NCI-H2171 treated with DMSO at 0.1 percent for 48 hours (cell line): ENCODE measurements around the gene MAP2K7.
A peak's percentile ranks its signal among the peaks of the same experiment; 100 is the strongest.
"Not testable (repeated sequence)": the region's sequence is repeated elsewhere in the genome, so short reads cannot be mapped to it uniquely, and the experiment has no call there.

Source experiments
- DNase-seq: peaks from one replicate; lab custom pipeline; 2025; lab: John Stamatoyannopoulos, UW

MAP2K7 gene

GRCh38 chr19:7919610-7920518 is 16.2 kb downstream of the MAP2K7 start, which contains the start of gene SNAPC2:
Gene SNAPC2, plus strand, starts transcription at chr19:7920338. Its CDS starts 29 bp downstream, at chr19:7920367.
- DNase-seq, result peak; percentile 93

- DNase-seq, result peak; percentile 96
Measured at GRCh38 chr19:7920519-7921301, 17.0 kb downstream of the MAP2K7 start.

- DNase-seq, result no peak
Measured at GRCh38 chr19:7921302-7921966, 17.8 kb downstream of the MAP2K7 start.

- DNase-seq, result no peak
Measured at GRCh38 chr19:7921967-7922835, 18.5 kb downstream of the MAP2K7 start.

- no peak for DNase-seq
Measured at GRCh38 chr19:7922836-7923195, 19.1 kb downstream of the MAP2K7 start.

GRCh38 chr19:7923295-7924191 is 19.9 kb downstream of the MAP2K7 start:
- DNase-seq, result no peak

- no peak for DNase-seq
Measured at GRCh38 chr19:7924241-7924640, 20.6 kb downstream of the MAP2K7 start.

- no peak for DNase-seq
Measured at GRCh38 chr19:7924651-7925170, 21.0 kb downstream of the MAP2K7 start.

- peak; percentile 72 for DNase-seq
Measured at GRCh38 chr19:7925171-7925851, 21.6 kb downstream of the MAP2K7 start.

- DNase-seq, result peak; percentile 40
Measured at GRCh38 chr19:7926021-7926726, 22.5 kb downstream of the MAP2K7 start, which contains the start of gene CTXN1. Gene CTXN1, minus strand, starts transcription at chr19:7926135. Its CDS starts 597 bp downstream, at chr19:7925538.

GRCh38 chr19:7926727-7927604 is 23.3 kb downstream of the MAP2K7 start:
- DNase-seq, result no peak

- DNase-seq, result no peak
Measured at GRCh38 chr19:7927605-7928333, 24.1 kb downstream of the MAP2K7 start.

- DNase-seq, result no peak
Measured at GRCh38 chr19:7928334-7928706, 24.6 kb downstream of the MAP2K7 start.

- DNase-seq, result peak; percentile 59
Measured at GRCh38 chr19:7928741-7929701, 25.3 kb downstream of the MAP2K7 start.

GRCh38 chr19:7930030-7930429 is 26.4 kb downstream of the MAP2K7 start:
- DNase-seq, result not testable (repeated sequence)

- DNase-seq, result no peak
Measured at GRCh38 chr19:7930765-7931164, 27.1 kb downstream of the MAP2K7 start.
